Activated T-helper 2 cell treated with anti-CD3 and anti-CD28 coated beads, Interferon-gamma antibody, Interleukin-2, Interleukin-4, amounts not matched to agents 10 μg/mL and 5 μg/mL and 100 μg/mL, durations not matched to agents 14 hours and 24 hours and 36 hours (primary cell): ENCODE data around the gene MCCC1. TPM values are rescaled to one million over a fixed set of nuclear protein-coding genes. Genes with fewer than 3 reads are reported as not detected.
"Not testable (repeated sequence)": the region's sequence is repeated elsewhere in the genome, so short reads cannot be mapped to it uniquely, and the experiment has no call there.

Experiments used
- DNase-seq: peaks from one replicate; pipeline ENCODE4 v3.0.0; 2021; ENCODE audit warnings: low spot score
- H3K27ac Mint-ChIP-seq: one replicate; pipeline ENCODE4 v1.8.0; 2021; ENCODE audit warnings: mixed read lengths
- H3K27me3 Mint-ChIP-seq: one replicate; pipeline ENCODE4 v1.8.0; 2021; ENCODE audit warnings: low read depth, mixed read lengths
- H3K36me3 Mint-ChIP-seq: one replicate; pipeline ENCODE4 v1.8.0; 2021; ENCODE audit warnings: low read depth, mixed read lengths
- H3K4me1 Mint-ChIP-seq: one replicate; pipeline ENCODE4 v1.8.0; 2021; ENCODE audit warnings: low read depth, mixed read lengths
- H3K4me3 Mint-ChIP-seq: one replicate; pipeline ENCODE4 v1.8.0; 2021; ENCODE audit warnings: low read depth, mild to moderate bottlenecking, moderate library complexity, mixed read lengths
- H3K9me3 Mint-ChIP-seq: one replicate; pipeline ENCODE4 v1.8.0; 2021; ENCODE audit warnings: mixed read lengths
- intact Hi-C: fragments of 100-400 bp; cut with micrococcal nuclease; formaldehyde crosslinking; loops from one replicate; pipeline ENCODE4 v1.15.1; 2023
- total RNA-seq: library from RNA; stranded (reverse); gene quantifications from 2 replicates; pipeline ENCODE4 v1.2.3, GENCODE V29; 2022

MCCC1 gene
- total RNA-seq, 1 donor from 2014 or later: 31.2 TPM

DNA sequence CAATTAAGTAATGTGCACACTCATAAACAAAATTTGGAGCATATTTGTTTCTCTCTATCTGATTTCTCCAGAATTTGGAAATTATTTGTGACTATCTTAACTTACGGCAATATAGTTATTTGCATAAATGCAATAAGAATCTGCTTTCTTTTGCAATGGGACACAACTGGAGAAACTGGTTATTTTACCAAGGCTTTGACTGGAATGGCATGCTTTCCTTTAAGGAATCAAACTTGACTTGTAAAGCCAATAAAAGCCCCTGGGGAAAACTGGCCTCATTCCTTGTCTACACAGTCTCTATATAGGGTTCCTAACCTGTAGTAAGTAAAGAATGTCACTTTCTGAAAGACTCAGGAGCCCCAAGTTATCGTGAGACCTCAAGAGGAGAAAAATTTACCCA, 32.4 kb downstream of the MCCC1 start:
- H3K36me3 Mint-ChIP-seq: peaks cover 45% of the 10 kb centered on the region
- H3K4me1 Mint-ChIP-seq, H3K27ac Mint-ChIP-seq, H3K27me3 Mint-ChIP-seq, H3K9me3 Mint-ChIP-seq, intact Hi-C loops, DNase-seq, H3K4me3 Mint-ChIP-seq: not testable (repeated sequence)

DNA sequence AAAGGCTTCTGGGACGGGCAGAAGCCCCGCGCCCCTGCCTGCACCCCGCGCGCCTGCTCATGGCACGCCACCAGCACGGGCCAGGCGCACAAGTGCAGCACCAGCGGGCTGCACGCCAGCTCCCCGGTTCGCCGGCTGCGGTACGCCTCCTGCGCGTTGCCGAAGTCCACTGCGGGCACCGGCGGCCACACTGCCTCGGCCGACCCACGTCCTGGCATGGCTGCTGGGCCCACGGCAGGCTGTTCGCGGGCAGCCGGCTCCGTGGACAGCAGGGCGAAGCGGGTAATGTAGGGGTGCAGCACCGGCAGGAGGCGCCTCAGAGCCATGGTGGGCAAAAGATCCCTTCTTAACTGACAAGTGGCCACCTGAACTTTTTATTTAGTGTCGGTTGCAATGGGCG, 34.8 kb downstream of the MCCC1 start:
- H3K27ac Mint-ChIP-seq: no peak overlapping the region
- peaks cover 40% of the 10 kb centered on the region for H3K36me3 Mint-ChIP-seq
- no peaks in the 10 kb centered on the region for H3K27me3 Mint-ChIP-seq
- peaks cover 3% of the 10 kb centered on the region for H3K4me1 Mint-ChIP-seq
- no peak for DNase-seq
- no peak overlapping the region for H3K4me3 Mint-ChIP-seq
- H3K9me3 Mint-ChIP-seq: no peaks in the 10 kb centered on the region
- intact Hi-C loops: no loop called here

DNA sequence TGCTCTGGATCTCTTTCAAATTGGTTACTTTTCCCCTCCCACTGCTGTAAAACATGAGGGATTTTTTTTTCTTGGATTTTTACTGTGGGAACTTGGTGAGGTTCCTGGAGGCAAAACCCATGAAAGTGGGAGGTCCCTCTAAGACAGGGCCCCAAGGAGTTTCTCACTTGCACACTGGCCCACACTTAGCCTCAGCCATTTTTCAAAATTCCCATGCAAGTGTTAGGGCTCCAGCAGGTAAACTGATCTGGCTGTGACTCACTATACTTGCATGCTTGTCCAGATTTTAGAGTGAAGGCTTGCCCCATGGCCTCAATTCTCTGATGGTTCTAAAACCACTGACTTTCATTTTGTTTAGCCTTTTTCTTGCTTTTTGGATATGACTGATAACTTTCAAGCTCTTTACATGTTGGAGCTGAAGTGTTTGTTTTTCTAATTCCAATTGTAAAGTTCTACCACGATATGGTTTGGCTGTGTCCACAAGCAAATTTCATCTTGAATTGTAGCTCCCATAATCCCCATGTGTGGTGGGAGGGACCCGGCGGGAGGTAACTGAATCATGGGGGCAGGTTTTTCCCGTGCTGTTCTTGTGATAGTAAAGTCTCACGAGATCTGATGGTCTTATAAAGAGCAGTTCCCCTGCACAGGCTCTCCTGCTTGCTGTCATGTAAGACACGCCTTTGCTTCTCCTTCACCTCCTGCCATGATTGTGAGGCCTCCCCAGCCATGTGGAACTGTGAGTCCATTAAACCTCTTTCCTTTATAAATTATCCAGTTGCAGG, 37.7 kb downstream of the MCCC1 start:
- DNase-seq: no peak
- Mint-ChIP-seq H3K4me3 (no peak overlapping the region), H3K27me3 (no peaks in the 10 kb centered on the region), H3K4me1 (peaks cover 3% of the 10 kb centered on the region), H3K9me3 (no peaks in the 10 kb centered on the region), H3K27ac (no peak overlapping the region), H3K36me3 (peaks cover 24% of the 10 kb centered on the region)
- intact Hi-C loops: no loop called here

DNA sequence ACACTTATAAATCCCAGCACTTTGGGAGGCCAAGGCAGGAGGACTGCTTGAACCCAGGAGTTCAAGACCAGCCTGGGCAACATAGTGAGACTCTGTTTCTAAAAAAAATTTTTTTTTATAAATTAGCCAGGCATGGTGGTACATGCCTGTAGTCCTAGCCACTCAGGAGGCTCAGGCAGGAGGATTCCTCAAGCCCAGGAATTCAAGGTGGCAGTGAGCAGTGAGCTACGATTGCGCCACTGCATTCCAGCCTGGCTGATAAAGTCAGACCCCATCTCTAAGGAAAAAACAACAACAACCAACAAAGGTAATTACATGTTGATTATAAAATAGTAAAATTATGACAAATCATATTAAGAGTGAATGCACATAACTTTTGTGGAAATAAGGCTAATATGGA, 40.9 kb downstream of the MCCC1 start:
- H3K27ac Mint-ChIP-seq: no peak overlapping the region
- H3K4me3 Mint-ChIP-seq: no peak overlapping the region
- no peak for DNase-seq
- peaks cover 3% of the 10 kb centered on the region for H3K4me1 Mint-ChIP-seq
- intact Hi-C loops: no loop called here
- no peaks in the 10 kb centered on the region for H3K27me3 Mint-ChIP-seq
- H3K36me3 Mint-ChIP-seq: peaks cover 9% of the 10 kb centered on the region
- H3K9me3 Mint-ChIP-seq: no peaks in the 10 kb centered on the region

DNA sequence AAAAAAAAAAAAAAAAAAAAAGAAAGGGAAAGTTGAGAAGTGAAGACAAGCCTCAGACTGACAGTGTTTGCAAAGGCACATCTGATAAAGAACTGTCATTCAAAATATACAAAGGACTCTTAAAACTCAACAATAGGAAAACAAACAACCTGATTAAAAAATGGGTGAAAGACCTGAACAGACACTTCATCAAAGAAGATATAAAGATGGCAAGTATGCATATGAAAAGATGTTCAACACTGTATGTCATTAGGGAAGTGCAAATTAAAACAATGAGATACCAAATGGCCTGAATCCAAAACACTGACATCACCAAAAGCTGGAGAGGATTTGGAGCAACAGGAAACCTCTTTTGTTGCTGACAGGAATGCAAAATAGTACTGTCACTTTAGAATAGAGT, 48.6 kb downstream of the MCCC1 start:
- Mint-ChIP-seq H3K4me3 (no peak overlapping the region), H3K27ac (no peak overlapping the region), H3K27me3 (no peaks in the 10 kb centered on the region), H3K36me3 (peaks cover 48% of the 10 kb centered on the region), H3K9me3 (no peaks in the 10 kb centered on the region), H3K4me1 (peaks cover 7% of the 10 kb centered on the region)
- DNase-seq: no peak
- intact Hi-C loops: no loop called here

DNA sequence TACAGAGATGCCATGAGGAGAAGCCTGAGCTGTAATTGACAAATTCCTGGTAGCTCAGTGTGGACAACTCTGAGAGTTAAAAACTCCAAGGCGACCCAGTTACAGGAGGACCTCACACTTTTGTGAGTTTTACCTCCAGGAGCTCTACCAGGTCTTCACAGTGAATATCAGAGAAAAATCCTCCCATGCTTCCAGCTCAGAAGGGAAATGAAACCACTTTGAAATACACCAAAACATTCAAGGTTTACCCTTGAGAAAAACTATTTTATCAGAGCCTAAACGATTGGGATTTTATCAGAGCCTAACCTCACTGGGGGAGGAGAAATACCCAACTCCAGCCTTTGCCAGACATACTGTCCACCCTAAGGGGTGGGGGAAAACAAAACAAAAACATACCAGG, 52.4 kb downstream of the MCCC1 start:
- intact Hi-C loops: no loop called here
- H3K27ac Mint-ChIP-seq: no peak overlapping the region
- peaks cover 7% of the 10 kb centered on the region for H3K4me1 Mint-ChIP-seq
- H3K9me3 Mint-ChIP-seq: no peaks in the 10 kb centered on the region
- no peak overlapping the region for H3K4me3 Mint-ChIP-seq
- H3K27me3 Mint-ChIP-seq: no peaks in the 10 kb centered on the region
- no peak for DNase-seq
- peaks cover 63% of the 10 kb centered on the region for H3K36me3 Mint-ChIP-seq

DNA sequence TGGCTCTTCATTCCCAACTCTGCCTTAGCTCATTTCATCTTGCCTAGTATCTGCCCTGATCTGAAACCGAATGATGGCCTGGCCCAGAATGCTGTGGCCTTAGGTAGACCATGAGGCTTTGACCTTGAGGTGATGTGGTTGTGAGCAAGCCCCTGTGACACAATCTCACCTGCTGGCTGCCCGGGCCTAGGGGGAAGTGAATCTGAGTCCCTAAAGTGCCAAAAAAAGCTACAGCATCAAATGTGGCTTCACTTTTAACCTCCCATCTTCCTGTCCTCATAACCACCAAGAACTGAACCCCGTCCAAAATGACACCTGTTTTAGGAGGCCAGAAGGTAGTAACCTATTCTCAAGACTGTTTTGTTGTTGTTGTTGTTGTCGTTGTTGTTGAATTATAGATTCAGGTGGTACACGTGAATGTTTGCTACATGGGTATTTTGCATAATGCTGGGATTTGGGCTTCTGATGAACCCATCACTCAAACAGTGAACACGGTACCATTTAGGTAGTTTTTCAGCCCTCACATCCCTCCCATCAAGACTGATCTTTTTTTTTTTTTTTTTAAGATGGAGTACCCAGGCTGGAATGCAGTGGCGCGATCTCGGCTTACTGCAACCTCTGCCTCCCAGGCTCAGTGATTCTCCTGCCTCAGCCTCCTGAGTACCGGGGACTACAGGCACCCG, 54.6 kb downstream of the MCCC1 start:
- H3K27me3 Mint-ChIP-seq: no peaks in the 10 kb centered on the region
- intact Hi-C loops: no loop called here
- H3K4me3 Mint-ChIP-seq: no peak overlapping the region
- H3K27ac Mint-ChIP-seq: no peak overlapping the region
- peaks cover 53% of the 10 kb centered on the region for H3K36me3 Mint-ChIP-seq
- H3K9me3 Mint-ChIP-seq: no peaks in the 10 kb centered on the region
- peaks cover 7% of the 10 kb centered on the region for H3K4me1 Mint-ChIP-seq
- no peak for DNase-seq

DNA sequence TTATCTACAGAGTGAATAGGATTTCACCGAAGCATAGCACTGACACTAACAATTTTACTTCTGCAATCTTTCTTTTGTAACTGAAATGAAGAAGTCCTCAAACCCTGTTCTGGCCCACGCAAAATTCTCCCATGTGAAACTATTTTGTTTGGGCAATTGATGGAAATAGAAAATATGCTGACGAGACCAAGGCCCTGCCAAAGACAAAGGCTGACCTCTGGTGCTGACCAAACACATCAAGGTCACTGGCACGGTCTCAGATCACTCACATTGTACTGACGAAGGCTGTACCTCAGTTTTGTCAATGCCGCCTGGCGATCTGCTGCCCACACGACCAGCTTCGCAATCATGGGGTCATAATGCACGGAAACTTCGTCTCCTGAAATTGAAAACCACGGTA, 60.5 kb downstream of the MCCC1 start:
- intact Hi-C loops: no loop called here
- Mint-ChIP-seq H3K4me1 (no peaks in the 10 kb centered on the region), H3K4me3 (no peak overlapping the region), H3K27ac (no peak overlapping the region), H3K27me3 (no peaks in the 10 kb centered on the region), H3K9me3 (no peaks in the 10 kb centered on the region), H3K36me3 (peaks cover 44% of the 10 kb centered on the region)
- no peak for DNase-seq

DNA sequence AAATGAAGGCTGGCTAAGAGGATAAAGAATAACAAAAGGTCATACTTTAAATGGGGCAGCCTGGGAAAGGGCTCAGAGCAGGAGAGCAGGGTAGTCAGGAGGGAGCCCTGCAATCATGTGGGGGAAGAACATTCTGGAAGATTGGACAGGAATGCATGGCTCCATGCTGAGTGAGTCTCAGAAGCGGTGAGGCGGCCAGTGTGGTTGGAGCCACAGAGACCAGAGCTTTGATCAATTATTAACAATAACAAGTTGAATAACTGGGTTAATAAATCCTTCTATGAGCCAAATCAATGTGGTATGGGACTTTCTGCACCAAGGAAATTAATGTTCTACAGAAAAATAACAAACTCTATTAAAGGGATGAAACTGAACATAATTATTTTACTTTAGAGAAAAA, 61.1 kb downstream of the MCCC1 start:
- no peak for DNase-seq
- Mint-ChIP-seq H3K27me3 (no peaks in the 10 kb centered on the region), H3K4me1 (no peaks in the 10 kb centered on the region), H3K27ac (no peak overlapping the region), H3K9me3 (no peaks in the 10 kb centered on the region), H3K36me3 (peaks cover 44% of the 10 kb centered on the region), H3K4me3 (no peak overlapping the region)
- intact Hi-C loops: no loop called here

DNA sequence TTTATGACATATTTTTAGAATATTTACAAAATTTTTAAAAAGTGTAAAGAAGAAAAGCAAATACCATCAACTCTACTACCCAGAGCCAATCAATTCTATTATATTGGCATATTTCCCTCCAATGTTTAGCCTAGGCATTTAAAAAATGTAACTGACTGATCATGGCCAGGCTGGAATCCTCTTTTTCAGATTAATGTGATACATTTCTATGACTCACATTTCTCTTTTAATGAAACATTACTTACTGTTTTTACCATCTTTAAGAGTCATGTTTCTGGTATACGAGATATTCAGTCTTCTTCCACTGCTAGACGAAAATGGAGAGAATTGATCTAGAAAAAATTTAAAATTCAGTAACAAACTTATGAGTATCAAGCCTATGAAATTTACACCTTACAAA, 65.5 kb downstream of the MCCC1 start:
- H3K36me3 Mint-ChIP-seq: peaks cover 49% of the 10 kb centered on the region
- H3K27ac Mint-ChIP-seq: no peak overlapping the region
- no peaks in the 10 kb centered on the region for H3K9me3 Mint-ChIP-seq
- DNase-seq: no peak
- intact Hi-C loops: no loop called here
- no peaks in the 10 kb centered on the region for H3K4me1 Mint-ChIP-seq
- H3K27me3 Mint-ChIP-seq: no peaks in the 10 kb centered on the region
- H3K4me3 Mint-ChIP-seq: no peak overlapping the region

DNA sequence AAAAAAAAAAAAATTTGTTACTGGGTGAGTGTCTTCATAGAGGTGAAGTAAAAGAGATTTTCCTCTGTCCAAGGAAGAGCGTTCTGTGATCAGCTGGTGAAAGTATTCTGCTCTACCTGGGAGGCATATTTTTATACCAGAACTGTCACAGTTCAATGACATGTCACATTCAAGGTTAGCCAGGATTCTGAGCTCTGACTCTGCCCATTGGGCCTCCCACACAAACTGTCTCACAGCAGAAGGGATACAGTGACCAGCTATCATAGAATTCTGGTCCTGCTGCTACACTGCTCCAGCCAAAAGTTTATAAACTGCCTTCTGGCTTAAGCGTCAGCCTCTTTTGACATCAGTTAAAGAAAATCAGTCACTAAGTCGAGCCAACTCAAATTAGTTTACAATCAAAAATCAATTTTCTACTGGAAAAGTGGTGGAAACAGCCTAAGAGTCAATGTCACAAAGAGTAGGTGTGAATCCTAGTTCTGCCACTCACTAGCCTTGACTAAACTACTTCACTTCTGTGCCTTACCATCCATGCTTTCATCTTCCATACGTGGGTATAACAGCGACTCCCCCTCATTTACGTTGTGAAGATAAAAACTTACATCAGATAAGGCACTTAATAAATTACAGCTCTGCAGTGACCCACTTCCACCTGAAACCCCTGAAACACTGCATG, 66.3 kb downstream of the MCCC1 start:
- Mint-ChIP-seq H3K9me3 (no peaks in the 10 kb centered on the region), H3K4me1 (no peaks in the 10 kb centered on the region), H3K36me3 (peaks cover 52% of the 10 kb centered on the region), H3K27ac (no peak overlapping the region), H3K4me3 (no peak overlapping the region), H3K27me3 (no peaks in the 10 kb centered on the region)
- DNase-seq: no peak
- intact Hi-C loops: no loop called here

DNA sequence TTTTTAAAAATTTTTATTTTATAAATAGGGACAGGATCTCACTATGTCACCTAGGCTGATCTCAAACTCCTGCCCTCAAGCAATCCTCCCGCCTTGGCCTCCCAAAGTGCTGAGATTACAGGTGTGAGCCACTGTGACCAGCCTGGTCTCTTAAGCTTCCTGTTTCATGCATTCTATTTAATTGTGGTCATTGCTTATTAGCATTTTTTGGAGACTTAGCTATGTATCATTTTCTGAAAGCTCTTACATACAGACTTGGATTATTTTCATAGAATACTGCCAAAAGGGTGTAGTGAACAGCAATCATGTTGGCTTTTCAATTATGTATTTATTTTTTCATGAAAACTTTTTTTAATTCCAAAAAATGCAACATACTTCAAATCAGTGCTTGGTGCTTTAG, 67.5 kb downstream of the MCCC1 start:
- Mint-ChIP-seq H3K9me3 (no peaks in the 10 kb centered on the region), H3K27ac (no peak overlapping the region), H3K4me1 (no peaks in the 10 kb centered on the region), H3K4me3 (no peak overlapping the region), H3K36me3 (peaks cover 47% of the 10 kb centered on the region), H3K27me3 (no peaks in the 10 kb centered on the region)
- no peak for DNase-seq
- intact Hi-C loops: no loop called here

DNA sequence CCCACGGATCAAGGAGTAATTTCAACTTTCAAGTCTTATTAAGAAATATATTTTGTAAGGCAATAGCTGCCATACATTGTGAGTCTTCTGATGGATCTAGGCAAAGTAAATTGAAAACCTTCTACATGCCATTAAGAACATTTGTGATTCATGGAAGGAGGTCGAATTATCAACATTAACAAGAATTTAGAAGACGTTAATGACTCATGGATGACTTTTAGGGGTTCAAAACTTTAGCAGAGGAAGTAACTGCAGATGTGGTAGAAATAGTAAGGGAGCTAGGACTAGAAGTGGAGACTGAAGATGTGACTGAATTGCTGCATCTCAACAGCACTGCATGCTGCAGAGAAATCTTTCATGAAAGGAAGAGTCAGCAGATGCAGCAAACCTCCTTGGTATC, 70.9 kb downstream of the MCCC1 start:
- Mint-ChIP-seq H3K4me1 (no peaks in the 10 kb centered on the region), H3K4me3 (no peak overlapping the region), H3K27ac (no peak overlapping the region), H3K27me3 (no peaks in the 10 kb centered on the region), H3K36me3 (peaks cover 47% of the 10 kb centered on the region), H3K9me3 (no peaks in the 10 kb centered on the region)
- intact Hi-C loops: no loop called here
- DNase-seq: no peak
